ENCODE data around the gene TSHZ2.

The TSHZ2 gene

DNA sequence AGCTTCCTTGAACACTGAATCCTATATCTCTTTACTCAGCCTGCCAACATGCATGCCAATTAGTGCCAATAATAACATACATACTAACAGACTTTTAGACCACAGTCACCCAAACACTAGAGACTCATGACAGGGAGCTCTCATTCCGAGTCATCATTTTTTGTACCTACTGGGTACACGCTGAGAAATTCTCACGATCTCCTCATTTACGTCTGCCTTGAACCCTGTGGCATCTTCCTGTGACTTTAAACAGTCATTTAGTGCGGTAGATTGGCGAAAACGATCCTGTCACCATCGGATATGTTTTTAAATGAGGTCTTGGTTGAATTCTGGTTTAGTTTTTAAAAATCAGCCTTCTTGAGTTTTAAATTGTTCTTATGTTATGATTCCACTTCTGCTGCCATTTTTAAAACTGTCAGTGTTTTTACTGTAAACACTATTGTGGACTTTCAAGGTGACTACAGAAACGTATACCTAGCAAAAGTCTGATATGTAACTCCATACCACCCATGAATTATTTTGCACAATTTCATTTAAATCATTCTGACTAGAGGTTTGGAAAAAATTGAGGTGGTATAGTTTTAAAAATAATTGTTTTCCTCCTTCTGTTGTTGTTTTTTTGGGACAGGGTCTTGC is 275.4 kb downstream of the TSHZ2 start:
- DNase-seq (ENCODE audit: low read depth): no peak

DNA sequence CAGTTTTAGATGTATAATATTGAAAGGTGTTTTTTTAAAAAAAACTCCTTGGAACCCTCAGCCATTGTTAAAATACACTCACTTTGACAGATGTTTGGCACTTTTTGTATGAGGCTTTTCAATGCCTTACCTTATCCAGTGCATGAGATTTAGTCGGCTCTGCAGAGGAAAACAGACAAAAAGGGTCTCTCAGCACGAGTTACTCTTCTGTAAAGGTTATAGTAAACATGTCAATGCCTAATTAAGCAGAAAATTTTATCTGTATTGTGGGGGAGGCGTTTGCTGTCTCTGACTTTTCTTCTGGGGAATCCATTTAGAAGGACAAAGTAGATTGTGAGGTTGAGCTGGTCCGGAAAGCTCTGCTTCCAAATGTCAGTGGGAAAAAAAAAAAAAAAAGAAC is 278.3 kb downstream of the TSHZ2 start:
- no peak for DNase-seq (ENCODE audit: low read depth)

GRCh38 chr20:53252002-53252401 is 279.8 kb downstream of the TSHZ2 start:
- no peak for DNase-seq (ENCODE audit: low read depth)

DNA sequence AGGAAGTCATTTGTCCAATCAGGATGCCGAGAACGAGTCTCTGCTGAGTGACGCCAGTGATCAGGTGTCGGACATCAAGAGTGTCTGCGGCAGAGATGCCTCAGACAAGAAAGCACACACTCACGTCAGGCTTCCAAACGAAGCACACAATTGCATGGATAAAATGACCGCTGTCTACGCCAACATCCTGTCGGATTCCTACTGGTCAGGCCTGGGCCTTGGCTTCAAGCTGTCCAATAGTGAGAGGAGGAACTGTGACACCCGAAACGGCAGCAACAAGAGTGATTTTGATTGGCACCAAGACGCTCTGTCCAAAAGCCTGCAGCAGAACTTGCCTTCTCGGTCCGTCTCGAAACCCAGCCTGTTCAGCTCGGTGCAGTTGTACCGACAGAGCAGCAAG is 281.5 kb downstream of the TSHZ2 start:
- no peak for DNase-seq (ENCODE audit: low read depth)

DNA sequence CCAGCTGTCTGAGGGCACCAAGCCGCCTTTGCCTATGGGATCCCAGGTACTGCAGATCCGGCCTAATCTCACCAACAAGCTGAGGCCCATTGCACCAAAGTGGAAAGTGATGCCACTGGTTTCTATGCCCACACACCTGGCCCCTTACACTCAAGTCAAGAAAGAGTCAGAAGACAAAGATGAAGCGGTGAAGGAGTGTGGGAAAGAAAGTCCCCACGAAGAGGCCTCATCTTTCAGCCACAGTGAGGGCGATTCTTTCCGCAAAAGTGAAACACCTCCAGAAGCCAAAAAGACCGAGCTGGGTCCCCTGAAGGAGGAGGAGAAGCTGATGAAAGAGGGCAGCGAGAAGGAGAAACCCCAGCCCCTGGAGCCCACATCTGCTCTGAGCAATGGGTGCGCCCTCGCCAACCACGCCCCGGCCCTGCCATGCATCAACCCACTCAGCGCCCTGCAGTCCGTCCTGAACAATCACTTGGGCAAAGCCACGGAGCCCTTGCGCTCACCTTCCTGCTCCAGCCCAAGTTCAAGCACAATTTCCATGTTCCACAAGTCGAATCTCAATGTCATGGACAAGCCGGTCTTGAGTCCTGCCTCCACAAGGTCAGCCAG is 283.0 kb downstream of the TSHZ2 start:
- no peak for DNase-seq (ENCODE audit: low read depth)

- DNase-seq (ENCODE audit: low read depth): no peak
Observed at GRCh38 chr20:53258741-53259140, 286.6 kb downstream of the TSHZ2 start.

GRCh38 chr20:53260168-53260567 is 288.0 kb downstream of the TSHZ2 start:
- no peak for DNase-seq (ENCODE audit: low read depth)

- DNase-seq (ENCODE audit: low read depth): no peak
Observed at GRCh38 chr20:53260591-53260990, 288.4 kb downstream of the TSHZ2 start.

GRCh38 chr20:53262365-53262764 is 290.2 kb downstream of the TSHZ2 start:
- no peak for DNase-seq (ENCODE audit: low read depth)

- no peak for DNase-seq (ENCODE audit: low read depth)
Observed at GRCh38 chr20:53263554-53264438, 291.6 kb downstream of the TSHZ2 start.

DNA sequence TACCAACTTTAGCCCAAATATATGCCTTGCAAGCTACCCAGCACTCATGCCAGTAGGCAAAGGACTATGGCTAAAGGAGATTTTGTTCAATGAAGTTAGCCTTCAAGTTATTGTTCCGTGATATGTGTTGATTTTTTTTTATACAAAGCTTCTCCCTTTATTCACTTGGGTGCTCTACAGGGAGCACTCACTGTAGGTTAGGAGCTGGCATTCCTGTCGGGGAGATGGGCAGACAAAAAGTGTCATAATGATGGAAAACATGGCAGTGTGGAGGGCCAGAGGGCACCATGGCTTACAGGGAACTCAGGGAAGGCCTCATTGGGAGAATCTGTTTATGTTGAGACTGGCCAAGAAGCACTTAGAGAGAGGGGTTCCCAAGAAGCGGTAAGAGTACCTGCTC is 292.4 kb downstream of the TSHZ2 start:
- no peak for DNase-seq (ENCODE audit: low read depth)

DNA sequence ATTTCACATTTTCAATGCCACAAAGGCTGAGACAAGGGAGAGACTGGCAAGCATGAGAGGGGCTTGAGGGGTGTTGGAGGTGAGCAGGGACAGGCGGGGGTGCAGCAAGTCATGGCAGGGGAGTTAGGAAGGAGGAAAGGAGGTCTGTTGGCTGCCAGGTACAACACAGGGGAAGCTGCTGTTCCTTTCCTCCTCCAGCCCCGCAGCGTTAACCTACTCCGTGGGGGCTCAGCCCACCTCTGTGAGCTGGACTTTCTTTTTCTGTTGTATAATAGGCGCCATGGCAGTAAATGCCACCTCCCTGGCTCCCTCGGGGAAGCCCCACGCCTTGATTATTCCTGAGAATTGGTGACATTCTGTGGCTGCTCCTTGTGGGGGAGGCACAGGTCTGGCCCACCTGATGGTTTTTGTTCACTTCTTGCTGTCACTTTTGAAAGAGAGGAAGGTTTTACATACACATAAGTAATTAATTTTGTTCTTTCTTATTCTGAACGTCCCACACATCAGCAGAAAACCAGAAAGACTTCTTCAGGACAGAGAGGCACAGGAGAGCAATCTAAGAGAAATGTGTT is 293.2 kb downstream of the TSHZ2 start:
- DNase-seq (ENCODE audit: low read depth): no peak

GRCh38 chr20:53269380-53269779 is 297.2 kb downstream of the TSHZ2 start:
- DNase-seq (ENCODE audit: low read depth): no peak

DNA sequence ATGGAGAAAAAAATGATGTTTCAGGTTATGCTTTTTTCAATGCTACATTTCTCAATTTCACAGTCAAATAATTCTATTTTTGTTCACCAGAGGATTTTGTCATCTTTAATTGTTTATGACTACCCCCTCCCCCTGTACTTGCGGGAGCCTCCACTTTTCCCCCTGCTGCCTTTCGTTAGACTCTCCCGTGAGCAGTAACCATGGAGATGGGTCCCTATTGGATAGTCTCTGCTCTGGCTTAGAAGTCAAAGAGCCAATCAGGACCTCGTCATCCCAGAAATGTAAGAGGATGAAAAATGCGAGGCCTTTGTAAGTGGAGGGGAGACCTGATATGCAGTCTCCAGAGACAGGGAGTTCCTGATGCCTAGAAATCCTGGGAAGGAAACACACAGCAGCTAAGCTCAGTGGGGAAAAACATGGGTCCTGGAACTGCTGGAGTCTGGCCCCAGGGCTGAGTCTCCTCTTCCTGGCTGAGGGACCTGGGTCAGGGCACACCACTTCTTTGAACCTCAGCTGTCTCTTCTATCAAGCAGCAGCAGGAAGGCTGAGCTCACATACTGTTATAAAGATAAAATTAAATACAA is 298.7 kb downstream of the TSHZ2 start:
- no peak for DNase-seq (ENCODE audit: low read depth)

DNA sequence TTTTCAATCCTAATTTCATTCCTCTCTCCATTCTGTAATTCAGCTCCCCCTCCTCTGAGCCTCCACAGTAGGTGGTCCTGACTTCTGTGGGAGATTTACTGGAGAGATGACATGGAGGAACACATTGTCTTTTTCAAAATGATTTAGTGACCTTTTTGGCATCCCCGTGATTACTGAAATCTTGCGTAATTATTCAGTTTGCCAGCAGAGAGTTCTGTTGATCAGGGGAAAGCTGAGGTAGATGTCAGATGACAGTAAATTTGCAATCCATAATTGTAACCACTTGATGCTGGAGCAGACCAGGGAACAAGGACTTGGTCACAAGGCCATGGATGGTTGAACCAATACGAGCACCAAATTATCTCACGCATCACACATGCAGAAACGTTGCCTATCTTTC is 302.2 kb downstream of the TSHZ2 start:
- DNase-seq (ENCODE audit: low read depth): no peak

GRCh38 chr20:53274807-53275206 is 302.6 kb downstream of the TSHZ2 start:
- DNase-seq (ENCODE audit: low read depth): no peak

GRCh38 chr20:53276143-53276542 is 304.0 kb downstream of the TSHZ2 start:
- DNase-seq (ENCODE audit: low read depth): no peak

GRCh38 chr20:53278555-53278954 is 306.4 kb downstream of the TSHZ2 start:
- DNase-seq (ENCODE audit: low read depth): no peak

- no peak for DNase-seq (ENCODE audit: low read depth)
Observed at GRCh38 chr20:53279735-53280134, 307.6 kb downstream of the TSHZ2 start.

GRCh38 chr20:53281557-53282117 is 309.5 kb downstream of the TSHZ2 start:
- no peak for DNase-seq (ENCODE audit: low read depth)

DNA sequence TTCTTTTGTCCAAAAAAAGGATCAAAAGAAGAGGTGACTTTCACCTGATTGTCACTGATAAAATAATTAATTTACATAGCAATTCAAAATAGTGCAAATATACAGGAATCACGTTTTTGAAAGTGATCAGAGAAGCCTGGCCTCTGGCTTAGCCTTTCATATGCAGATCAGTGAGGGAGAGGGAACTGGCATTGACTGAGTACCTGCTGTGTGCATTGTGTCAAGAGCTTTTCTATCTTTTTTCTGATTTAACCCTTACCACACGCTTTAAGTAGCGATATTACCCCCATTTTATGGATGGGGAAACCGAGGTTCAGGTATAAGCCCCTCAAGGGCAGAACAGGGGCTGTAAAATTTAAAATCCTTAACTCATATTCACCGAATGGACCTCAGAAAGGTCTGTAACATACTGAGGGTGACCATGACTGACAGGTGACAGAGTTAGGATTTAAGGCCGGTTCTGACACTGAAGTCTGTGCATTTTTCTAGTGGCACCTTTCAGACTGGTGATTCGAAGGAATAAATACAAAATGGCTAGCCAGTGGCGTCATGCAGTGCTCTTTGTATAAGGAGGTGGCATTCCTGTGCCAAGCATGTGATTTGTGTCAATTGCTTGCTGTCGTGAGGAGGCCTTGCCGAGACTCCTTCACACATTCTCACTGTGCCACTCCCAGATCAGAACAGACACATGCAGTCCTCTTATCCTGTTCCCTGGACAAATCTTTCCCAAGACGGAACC is 310.2 kb downstream of the TSHZ2 start:
- DNase-seq (ENCODE audit: low read depth): no peak

All from GM04504 (cell line).